Effector memory CD8-positive, alpha-beta T cell (primary cell): ENCODE results near the gene DICER1.

ENCODE experiments used
- ATAC-seq: fragments of 150-1000 bp; cut with Tn5 transposase; replicated peaks from 2 replicates; pipeline ENCODE4 v1.10.0; 2021; ENCODE audit warnings: mild to moderate bottlenecking, moderate library complexity
- DNase-seq, 3 experiments: peaks; one replicate each; pipeline ENCODE4 v3.0.0; 2021
- H3K27ac Mint-ChIP-seq, 2 donors: one replicate each; pipeline ENCODE4 v1.8.0; 2022; ENCODE audit warnings: mild to moderate bottlenecking in 2 of 2, mixed read lengths in 2 of 2, moderate library complexity in 2 of 2
- H3K27me3 Mint-ChIP-seq, 2 donors: one replicate each; pipeline ENCODE4 v1.8.0; 2022; ENCODE audit warnings: mixed read lengths in 2 of 2
- H3K36me3 Mint-ChIP-seq: one replicate; pipeline ENCODE4 v1.8.0; 2022; ENCODE audit warnings: mild to moderate bottlenecking, moderate library complexity, mixed read lengths; ENCODE audit not compliant: insufficient read depth
- H3K4me1 Mint-ChIP-seq, 2 donors: one replicate each; pipeline ENCODE4 v1.8.0; 2022; ENCODE audit warnings: low read depth in 2 of 2, mixed read lengths in 2 of 2
- H3K4me3 Mint-ChIP-seq, 2 donors: one replicate each; pipeline ENCODE4 v1.8.0; 2022; ENCODE audit warnings: mild to moderate bottlenecking in 2 of 2, mixed read lengths in 2 of 2, moderate library complexity in 2 of 2
- H3K9me3 Mint-ChIP-seq, 2 donors: one replicate each; pipeline ENCODE4 v1.8.0; 2022; ENCODE audit warnings: mixed read lengths in 2 of 2

The DICER1 gene

DNA sequence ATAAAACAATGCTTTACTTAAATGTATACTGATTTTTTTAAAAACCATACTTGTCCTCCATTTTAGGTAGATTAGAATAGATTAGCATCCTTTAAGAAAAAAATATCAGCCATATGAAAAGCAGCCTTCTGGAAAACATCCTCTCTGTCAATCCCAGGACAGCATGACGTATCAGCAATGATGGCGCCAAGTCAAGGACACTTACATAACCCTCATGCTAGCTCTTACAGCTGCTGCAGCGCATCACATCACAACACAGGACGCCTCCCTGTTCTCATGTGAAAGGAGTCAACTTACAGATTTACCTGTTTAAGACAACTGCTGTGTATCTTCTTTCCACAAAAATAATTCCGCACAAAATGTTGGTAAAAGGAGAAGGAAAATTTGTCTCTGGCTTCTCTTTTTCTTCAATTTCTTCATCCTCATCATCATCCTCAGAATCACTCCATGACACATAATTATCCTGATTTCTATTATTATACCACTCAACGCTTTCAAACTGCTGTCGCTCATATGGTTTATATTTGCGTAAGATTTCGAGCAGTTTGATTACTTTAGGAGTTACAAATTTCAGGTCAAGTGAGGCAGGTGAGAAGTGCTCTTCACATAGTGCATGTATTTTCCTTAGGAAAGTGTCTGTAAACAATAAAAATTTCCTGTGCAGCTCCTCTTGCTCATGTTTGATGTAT, 33.3 kb downstream of the DICER1 start:
- no peaks in the 10 kb centered on the region for H3K9me3 Mint-ChIP-seq
- no peak overlapping the region for H3K27ac Mint-ChIP-seq
- ATAC-seq (no peak), DNase-seq (no peak)
- H3K36me3 Mint-ChIP-seq, result peaks cover 45% of the 10 kb centered on the region
- H3K4me3 Mint-ChIP-seq, result no peak overlapping the region
- H3K4me1 Mint-ChIP-seq, result peaks cover 5% of the 10 kb centered on the region in 2 donors
- H3K27me3 Mint-ChIP-seq, result no peaks in the 10 kb centered on the region

DNA sequence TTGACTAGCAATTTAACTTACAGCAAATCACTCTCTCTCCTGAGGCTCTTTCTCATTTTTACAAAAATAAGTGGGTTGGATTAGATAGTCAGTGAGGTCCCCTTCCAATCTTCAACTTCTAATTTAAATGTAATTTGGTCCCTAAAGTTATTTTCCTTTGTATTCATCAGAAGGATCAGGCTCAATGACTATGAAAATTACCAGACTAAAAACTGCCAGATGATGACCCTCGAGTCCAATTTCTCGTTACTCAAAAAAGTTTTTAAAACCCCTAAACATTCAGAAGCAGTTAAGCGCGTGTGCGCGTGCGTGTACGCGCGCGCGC, 34.7 kb downstream of the DICER1 start:
- peak overlapping the region in 1 of 2 donors; percentile 72 for H3K27ac Mint-ChIP-seq
- no peaks in the 10 kb centered on the region for H3K27me3 Mint-ChIP-seq
- ATAC-seq (no peak), DNase-seq (no peak)
- H3K36me3 Mint-ChIP-seq, result peaks cover 50% of the 10 kb centered on the region
- peaks cover 1 to 5% of the 10 kb centered on the region in 2 donors for H3K4me1 Mint-ChIP-seq
- H3K9me3 Mint-ChIP-seq, result no peaks in the 10 kb centered on the region
- no peak overlapping the region for H3K4me3 Mint-ChIP-seq

DNA sequence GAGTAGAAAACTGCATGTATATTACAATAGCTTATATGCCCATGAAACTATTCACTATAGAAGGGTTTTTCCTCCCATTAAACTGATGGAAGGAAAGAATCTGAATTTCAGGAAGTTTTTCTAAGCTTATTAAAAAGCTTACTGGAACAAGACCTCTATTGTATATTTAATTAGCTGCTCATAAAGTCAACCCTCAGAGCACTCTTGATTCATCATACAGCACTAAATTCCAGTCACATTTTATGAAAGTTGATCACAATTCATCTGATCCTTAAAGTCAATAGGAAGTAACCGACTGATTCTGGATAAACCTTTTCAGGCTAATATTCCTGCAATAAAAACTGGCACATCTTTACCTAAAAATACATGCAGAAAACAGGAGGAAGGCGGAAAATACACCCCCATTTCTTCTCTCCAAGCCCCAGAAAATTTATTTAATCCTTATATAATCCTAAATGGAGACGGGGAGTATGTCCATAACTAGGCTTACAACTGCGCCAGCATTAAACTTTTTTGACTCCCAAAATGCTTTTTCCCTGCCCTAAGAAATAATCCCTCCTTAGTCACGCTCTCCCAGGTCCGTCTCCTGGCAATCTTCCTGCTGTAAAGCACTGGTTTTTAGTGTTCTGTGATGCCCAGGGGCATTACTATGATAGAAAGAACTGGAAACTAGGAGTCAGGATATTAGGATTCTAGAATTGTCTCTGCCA, 35.3 kb downstream of the DICER1 start:
- Mint-ChIP-seq H3K4me3 (no peak overlapping the region), H3K4me1 (peaks cover 1 to 5% of the 10 kb centered on the region in 2 donors), H3K9me3 (no peaks in the 10 kb centered on the region), H3K27me3 (no peaks in the 10 kb centered on the region), H3K27ac (peak overlapping the region in 1 of 2 donors; percentile 72), H3K36me3 (peaks cover 51% of the 10 kb centered on the region)
- no peak for ATAC-seq
- DNase-seq, result no peak

DNA sequence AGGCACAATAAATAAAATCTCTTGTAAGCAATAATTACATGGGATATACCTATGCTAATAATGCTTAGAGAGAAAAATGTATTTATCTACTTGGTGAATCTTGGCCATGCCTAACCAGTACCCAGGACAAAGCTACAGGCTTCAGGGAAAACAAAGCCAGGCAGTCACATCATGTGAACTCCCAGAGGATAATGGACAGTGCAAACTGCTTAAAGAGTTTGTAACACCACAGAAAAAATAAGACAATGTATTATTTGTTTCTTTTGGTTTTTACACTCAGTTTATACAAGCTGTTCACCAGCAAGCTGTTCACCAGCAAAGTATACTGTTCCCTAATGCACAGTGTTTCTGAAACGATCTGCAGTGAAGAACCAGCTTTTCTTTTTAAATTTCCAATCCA, 38.0 kb downstream of the DICER1 start:
- H3K36me3 Mint-ChIP-seq, result peaks cover 68% of the 10 kb centered on the region
- H3K4me1 Mint-ChIP-seq, result peaks cover 1 to 5% of the 10 kb centered on the region in 2 donors
- H3K27ac Mint-ChIP-seq, result peak overlapping the region in 1 of 2 donors; percentile 39
- no peaks in the 10 kb centered on the region for H3K9me3 Mint-ChIP-seq
- DNase-seq (no peak), ATAC-seq (no peak)
- no peak overlapping the region for H3K4me3 Mint-ChIP-seq
- no peaks in the 10 kb centered on the region for H3K27me3 Mint-ChIP-seq

DNA sequence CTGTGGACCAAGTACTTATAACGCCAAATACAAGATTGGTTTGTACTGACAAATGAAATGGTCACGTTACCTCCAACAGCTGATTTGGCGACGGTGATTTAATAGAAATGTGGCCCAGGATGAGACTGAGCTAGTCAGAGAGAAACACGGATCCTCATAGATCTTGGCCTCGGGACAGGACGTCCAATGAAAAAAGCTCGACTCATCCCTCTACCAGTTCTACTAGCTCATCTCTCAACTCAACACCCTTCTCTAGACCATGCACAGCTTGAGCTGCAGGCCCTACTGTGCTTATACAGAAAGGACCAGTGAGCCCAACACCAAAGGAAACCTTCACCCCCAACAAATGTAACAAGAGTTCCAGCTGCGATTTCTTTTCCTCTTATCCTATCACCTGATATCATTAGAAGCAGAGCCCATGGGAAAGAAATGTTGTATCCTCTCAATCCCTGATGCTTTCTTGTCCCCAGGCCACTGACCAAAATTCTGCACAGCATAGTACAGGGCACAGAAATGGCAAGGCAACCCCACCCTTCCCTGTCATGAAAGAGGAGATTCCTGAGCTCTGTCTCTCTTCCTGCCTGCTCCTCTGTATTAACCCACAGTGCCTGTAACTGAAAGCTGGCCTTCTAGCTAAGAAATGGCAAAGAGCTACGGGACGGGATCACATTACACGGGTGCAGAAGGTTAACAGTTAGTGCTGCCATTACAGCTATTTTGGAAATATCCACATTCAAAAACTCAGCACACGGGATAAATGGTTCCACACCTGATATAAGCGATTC, 39.2 kb downstream of the DICER1 start:
- H3K4me1 Mint-ChIP-seq, result peaks cover 5 to 10% of the 10 kb centered on the region in 2 donors
- no peaks in the 10 kb centered on the region for H3K9me3 Mint-ChIP-seq
- peak overlapping the region in 1 of 2 donors; percentile 86 for H3K27ac Mint-ChIP-seq
- DNase-seq (no peak), ATAC-seq (no peak)
- no peak overlapping the region for H3K4me3 Mint-ChIP-seq
- H3K27me3 Mint-ChIP-seq, result no peaks in the 10 kb centered on the region
- H3K36me3 Mint-ChIP-seq, result peaks cover 66% of the 10 kb centered on the region

DNA sequence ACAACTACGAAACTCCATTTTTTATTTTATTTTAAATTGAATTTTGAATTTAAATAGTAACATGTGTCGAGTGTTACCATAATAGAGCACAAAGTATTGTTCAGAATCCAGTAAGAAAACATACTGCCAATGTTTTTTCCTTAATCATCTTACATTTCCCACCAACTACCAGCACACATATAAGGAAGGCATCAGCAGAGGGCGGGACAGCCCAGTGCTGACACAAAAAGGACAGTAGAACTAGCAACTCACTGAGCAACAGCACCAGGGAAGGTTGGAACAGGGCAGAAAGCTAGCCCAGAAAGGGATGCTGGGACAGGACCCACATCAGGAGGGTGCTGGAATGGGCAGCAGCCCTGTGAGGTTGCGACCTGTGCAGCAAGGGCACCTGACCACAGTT, 43.9 kb downstream of the DICER1 start:
- Mint-ChIP-seq H3K27ac (peak overlapping the region; percentile 39 to 51), H3K4me3 (no peak overlapping the region), H3K27me3 (no peaks in the 10 kb centered on the region), H3K4me1 (peaks cover 3 to 10% of the 10 kb centered on the region in 2 donors), H3K9me3 (no peaks in the 10 kb centered on the region), H3K36me3 (peaks cover 63% of the 10 kb centered on the region)
- no peak for DNase-seq
- ATAC-seq, result no peak

DNA sequence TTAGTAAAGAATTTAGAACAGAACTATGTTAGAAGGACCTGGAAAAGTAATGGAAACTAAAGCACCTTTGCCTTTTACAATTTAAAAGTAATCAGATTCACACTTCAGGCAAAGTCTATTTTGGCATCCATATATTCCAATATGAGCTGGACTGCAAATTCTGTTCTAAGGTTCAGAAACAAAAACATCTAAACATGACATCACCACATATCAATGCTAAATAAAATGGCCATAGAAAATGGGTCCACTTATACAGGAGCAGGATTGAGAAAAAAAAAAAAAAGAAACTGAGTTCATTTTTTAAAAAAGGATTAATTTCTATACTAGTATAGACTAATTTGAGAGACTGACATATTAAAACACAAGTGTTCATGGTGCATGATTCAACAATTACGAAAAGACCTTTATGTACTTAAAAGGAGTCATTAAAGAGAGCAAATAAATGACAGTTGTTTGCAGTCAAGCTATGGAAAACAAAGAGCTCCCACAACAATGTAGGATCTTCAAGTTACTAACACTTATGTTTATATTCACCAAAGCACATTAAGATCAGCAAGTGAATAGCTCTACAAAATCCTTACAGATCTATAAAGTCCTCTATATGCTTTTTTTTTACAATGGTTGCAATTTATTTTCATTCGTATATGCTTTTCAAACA, 45.7 kb downstream of the DICER1 start:
- Mint-ChIP-seq H3K4me3 (no peak overlapping the region), H3K4me1 (peaks cover 3 to 6% of the 10 kb centered on the region in 2 donors), H3K27ac (no peak overlapping the region), H3K27me3 (no peaks in the 10 kb centered on the region), H3K36me3 (peaks cover 68% of the 10 kb centered on the region), H3K9me3 (no peaks in the 10 kb centered on the region)
- DNase-seq, result no peak
- no peak for ATAC-seq

DNA sequence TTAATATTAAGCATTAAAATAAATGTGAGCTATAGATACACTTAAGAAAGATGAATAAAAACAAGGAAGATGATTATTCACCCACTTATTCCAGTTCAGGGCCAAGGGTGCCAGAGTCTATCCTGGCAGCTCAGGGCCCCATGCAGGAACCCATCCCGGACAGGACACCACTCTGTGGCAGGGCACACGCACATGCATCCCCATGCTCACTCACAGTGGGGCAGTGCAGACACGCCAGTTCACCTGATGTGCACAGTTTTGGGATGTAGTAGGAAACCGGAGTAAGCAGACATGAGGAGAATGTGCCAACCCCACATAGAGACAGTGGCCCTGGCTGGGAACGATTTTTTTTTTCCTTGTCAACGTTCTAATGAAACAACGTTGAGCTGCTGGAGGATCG, 47.2 kb downstream of the DICER1 start:
- Mint-ChIP-seq H3K4me3 (no peak overlapping the region), H3K27me3 (no peaks in the 10 kb centered on the region), H3K36me3 (peaks cover 66% of the 10 kb centered on the region), H3K27ac (no peak overlapping the region), H3K9me3 (no peaks in the 10 kb centered on the region), H3K4me1 (peaks cover 3 to 6% of the 10 kb centered on the region in 2 donors)
- ATAC-seq (no peak), DNase-seq (no peak)

DNA sequence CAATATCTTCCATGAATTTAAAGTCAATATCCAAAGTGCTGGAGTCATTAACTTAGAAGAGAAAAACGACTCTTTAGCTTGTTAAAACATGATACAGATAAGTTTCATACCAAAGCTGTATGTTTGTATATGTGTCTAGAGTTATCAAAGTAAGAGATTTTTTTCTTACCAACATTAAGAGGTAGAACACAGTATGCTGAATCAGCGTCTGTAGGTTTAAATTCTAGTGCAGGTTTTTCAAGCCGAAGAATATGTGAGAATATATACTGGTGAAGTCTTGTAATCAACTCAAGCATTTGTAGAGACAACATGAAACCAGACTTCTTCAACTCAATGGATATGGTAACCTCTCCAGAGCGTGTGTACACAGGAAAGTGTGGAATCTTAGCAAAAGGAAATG, 49.6 kb downstream of the DICER1 start:
- no peak for ATAC-seq
- peaks cover under 1 to 3% of the 10 kb centered on the region in 2 donors for H3K4me1 Mint-ChIP-seq
- H3K4me3 Mint-ChIP-seq, result no peak overlapping the region
- peak overlapping the region in 1 of 2 donors; percentile 50 for H3K27ac Mint-ChIP-seq
- H3K36me3 Mint-ChIP-seq, result peaks cover 74% of the 10 kb centered on the region
- DNase-seq, result no peak
- H3K27me3 Mint-ChIP-seq, result no peaks in the 10 kb centered on the region
- no peaks in the 10 kb centered on the region for H3K9me3 Mint-ChIP-seq

DNA sequence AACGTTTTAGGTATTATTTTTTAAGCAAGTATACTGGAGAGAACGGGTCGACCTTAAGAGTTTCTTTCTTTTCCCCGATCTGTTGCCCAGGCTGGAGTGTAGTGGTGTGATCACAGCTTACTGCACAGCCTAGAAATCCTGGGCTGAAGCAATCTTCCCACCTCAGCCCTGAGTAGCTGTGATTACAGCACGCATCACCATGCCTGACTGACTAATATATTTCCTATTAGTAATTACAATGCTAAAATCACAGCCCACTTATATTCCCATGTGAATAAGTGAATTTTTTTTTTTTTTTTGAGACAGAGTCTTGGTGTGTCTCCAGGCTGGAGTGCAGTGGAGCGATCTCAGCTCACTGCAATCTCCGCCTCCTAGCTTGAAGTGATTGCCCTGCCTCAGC, 50.4 kb downstream of the DICER1 start:
- Mint-ChIP-seq H3K9me3 (no peaks in the 10 kb centered on the region), H3K27me3 (no peaks in the 10 kb centered on the region), H3K36me3 (peaks cover 81% of the 10 kb centered on the region), H3K4me1 (peaks cover 7 to 8% of the 10 kb centered on the region in 2 donors), H3K4me3 (no peak overlapping the region), H3K27ac (no peak overlapping the region)
- DNase-seq (no peak), ATAC-seq (no peak)

DNA sequence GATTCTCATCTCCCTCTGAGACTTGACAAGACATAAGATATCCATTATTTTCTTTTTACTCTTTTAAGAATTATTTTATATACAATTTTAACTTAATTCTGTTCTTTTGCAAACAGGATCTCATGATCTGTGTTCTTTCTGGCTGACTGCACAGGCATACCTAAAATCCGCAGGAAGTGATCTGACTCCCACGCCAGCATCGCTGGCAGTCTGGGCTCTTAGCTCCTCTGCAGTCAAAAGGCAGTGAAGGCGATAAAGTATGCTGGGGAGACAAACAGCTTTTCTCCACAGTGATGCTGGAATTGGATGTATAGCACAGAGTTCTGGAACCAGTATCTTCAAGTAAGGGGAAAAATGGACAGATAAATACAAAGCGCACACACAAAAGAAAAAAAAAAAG, 52.4 kb downstream of the DICER1 start:
- Mint-ChIP-seq H3K36me3 (peaks cover 64% of the 10 kb centered on the region), H3K27ac (no peak overlapping the region), H3K4me3 (no peak overlapping the region), H3K4me1 (peaks cover 17 to 20% of the 10 kb centered on the region in 2 donors), H3K27me3 (no peaks in the 10 kb centered on the region), H3K9me3 (no peaks in the 10 kb centered on the region)
- DNase-seq, result no peak
- ATAC-seq, result no peak

DNA sequence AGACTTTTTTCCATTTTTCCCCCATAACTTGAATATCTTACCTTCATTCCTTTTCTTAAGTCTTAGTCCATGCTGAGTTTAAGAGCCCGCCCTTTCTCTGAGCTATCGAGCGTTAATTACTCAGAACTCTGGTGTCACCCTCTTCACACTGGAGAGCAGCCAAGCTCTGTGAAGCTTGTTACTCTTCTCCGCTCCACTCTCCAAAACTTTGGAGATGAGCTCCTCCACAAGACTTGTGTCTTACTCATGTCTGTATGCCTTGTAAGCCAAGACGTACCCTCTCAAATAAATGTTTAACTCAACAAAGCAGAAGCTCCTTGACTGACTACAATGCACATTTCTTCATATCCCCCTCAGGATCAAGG, 54.7 kb downstream of the DICER1 start:
- Mint-ChIP-seq H3K9me3 (no peaks in the 10 kb centered on the region), H3K36me3 (peaks cover 66% of the 10 kb centered on the region), H3K4me3 (no peak overlapping the region), H3K4me1 (peaks cover 19 to 26% of the 10 kb centered on the region in 2 donors), H3K27ac (peak overlapping the region; percentile 41 to 76), H3K27me3 (no peaks in the 10 kb centered on the region)
- no peak for DNase-seq
- ATAC-seq, result no peak
